ENCODE results near the gene CREB3.
A peak's percentile ranks its signal among the peaks of the same experiment; 100 is the strongest.

The CREB3 gene

GRCh38 chr9:35690614-35691333 is 41.7 kb upstream of the CREB3 start:
- no peaks in the 10 kb centered on the region for H3K9me3 ChIP-seq
- intact Hi-C loops (cut with DNase I; ENCODE audit: low total_unique reads), result loop anchor here (5.0 kb wide), 1 partner anchor 37 kb away; no protein-coding TSS in a partner anchor
- peaks cover 30 to 38% (median 36%) of the 10 kb centered on the region in 3 donors for H3K36me3 ChIP-seq
- H3K4me1 ChIP-seq, result peaks cover 0 to 52% (median 16%) of the 10 kb centered on the region in 4 donors
- DNase-seq, result peak; percentile 80 to 96
- H3K27ac ChIP-seq, result peak overlapping the region; percentile 96 to 97
- TF ChIP-seq CTCF (IDR thresholded peaks at IDR 0.05), result no peak
- H3K4me3 ChIP-seq, result peak overlapping the region; percentile 93 to 94
- no peaks in the 10 kb centered on the region for H3K27me3 ChIP-seq

- Histone ChIP-seq H3K9me3 (no peaks in the 10 kb centered on the region), H3K27me3 (no peaks in the 10 kb centered on the region), H3K4me1 (peaks cover 0 to 52% (median 21%) of the 10 kb centered on the region in 4 donors), H3K27ac (peak overlapping the region; percentile 96 to 97), H3K36me3 (peaks cover 25 to 38% (median 31%) of the 10 kb centered on the region in 3 donors), H3K4me3 (peak overlapping the region; percentile 93 to 94)
- DNase-seq, result no peak
- intact Hi-C loops (cut with DNase I; ENCODE audit: low total_unique reads), result loop anchor here (5.0 kb wide), 1 partner anchor 36 kb away; no protein-coding TSS in a partner anchor
- TF ChIP-seq CTCF (IDR thresholded peaks at IDR 0.05), result no peak
Observed at GRCh38 chr9:35691334-35691650, 41.2 kb upstream of the CREB3 start.

- Histone ChIP-seq H3K4me1 (peaks cover 0 to 57% (median 27%) of the 10 kb centered on the region in 4 donors), H3K27ac (peak overlapping the region; percentile 96 to 97), H3K9me3 (no peaks in the 10 kb centered on the region), H3K36me3 (peaks cover 20 to 33% (median 27%) of the 10 kb centered on the region in 3 donors), H3K27me3 (no peaks in the 10 kb centered on the region), H3K4me3 (peak overlapping the region; percentile 93 to 94)
- intact Hi-C loops (cut with DNase I; ENCODE audit: low total_unique reads), result loop anchor here (5.0 kb wide), 1 partner anchor 35 kb away; no protein-coding TSS in a partner anchor
- peak; percentile 55 to 87 for DNase-seq
- no peak for TF ChIP-seq CTCF (IDR thresholded peaks at IDR 0.05)
Observed at GRCh38 chr9:35691757-35692301, 40.6 kb upstream of the CREB3 start.

GRCh38 chr9:35695943-35696401 is 36.5 kb upstream of the CREB3 start:
- DNase-seq, result no peak
- intact Hi-C loops (cut with DNase I; ENCODE audit: low total_unique reads), result loop anchor here (5.0 kb wide), 1 partner anchor 34 kb away; no protein-coding TSS in a partner anchor
- Histone ChIP-seq H3K4me3 (no peak overlapping the region), H3K4me1 (peaks cover 0 to 79% (median 44%) of the 10 kb centered on the region in 4 donors), H3K36me3 (peaks cover 40 to 46% (median 43%) of the 10 kb centered on the region in 3 donors), H3K27ac (peak overlapping the region; percentile 96 to 97), H3K9me3 (no peaks in the 10 kb centered on the region), H3K27me3 (no peaks in the 10 kb centered on the region)
- no peak for TF ChIP-seq CTCF (IDR thresholded peaks at IDR 0.05)

- Histone ChIP-seq H3K4me3 (peak overlapping the region in 1 of 2 donors; percentile 7), H3K27me3 (no peaks in the 10 kb centered on the region), H3K36me3 (peaks cover 47 to 53% (median 50%) of the 10 kb centered on the region in 3 donors), H3K4me1 (peaks cover 0 to 74% (median 43%) of the 10 kb centered on the region in 4 donors), H3K9me3 (no peaks in the 10 kb centered on the region), H3K27ac (peak overlapping the region; percentile 96 to 97)
- DNase-seq, result peak; percentile 60 to 80
- peak; percentile 85 to 87 for TF ChIP-seq CTCF (IDR thresholded peaks at IDR 0.05)
- intact Hi-C loops (cut with DNase I; ENCODE audit: low total_unique reads), result loop anchor here (5.0 kb wide), 1 partner anchor 34 kb away; no protein-coding TSS in a partner anchor
Observed at GRCh38 chr9:35696520-35697215, 35.8 kb upstream of the CREB3 start.

All from tibial artery (tissue), 4 donors.